Astrocyte (in vitro differentiated cells and primary cell): ENCODE data around the gene DCLK1.

ENCODE experiments used
- EZH2 ChIP-seq: IDR thresholded peaks from 2 replicates; pipeline ENCODE4 v1.6.1; 2012; ENCODE audit warnings: mild to moderate bottlenecking, low read length, inconsistent platforms; ENCODE audit not compliant: insufficient read depth
- TF ChIP-seq, protein P1 (sequence below): IDR thresholded peaks from 2 replicates; pipeline ENCODE4 v1.5.1; 2011; ENCODE audit warnings: low read depth, mild to moderate bottlenecking, inconsistent platforms, low read length, moderate library complexity; ENCODE audit not compliant: insufficient read depth

DNA sequence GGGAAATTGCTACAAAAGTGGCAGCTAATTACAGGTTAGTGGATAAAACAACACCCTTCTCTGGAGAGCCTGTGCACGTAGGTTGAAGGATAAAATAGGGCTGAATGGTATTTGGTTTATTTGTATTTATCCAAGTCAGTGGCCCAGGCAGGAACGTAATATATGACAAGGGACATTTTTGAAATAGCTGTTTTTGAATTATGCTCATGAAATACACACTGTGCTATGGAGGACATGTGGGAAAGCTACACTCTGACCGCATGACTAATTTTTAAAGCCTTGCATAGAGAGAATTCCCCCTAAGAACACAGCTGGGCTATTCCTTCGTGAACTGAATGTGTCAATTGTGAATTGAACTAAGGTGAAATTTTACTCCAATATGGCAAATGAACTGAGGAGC, 362.6 kb downstream of the DCLK1 start:
- TF ChIP-seq, protein P1, sequence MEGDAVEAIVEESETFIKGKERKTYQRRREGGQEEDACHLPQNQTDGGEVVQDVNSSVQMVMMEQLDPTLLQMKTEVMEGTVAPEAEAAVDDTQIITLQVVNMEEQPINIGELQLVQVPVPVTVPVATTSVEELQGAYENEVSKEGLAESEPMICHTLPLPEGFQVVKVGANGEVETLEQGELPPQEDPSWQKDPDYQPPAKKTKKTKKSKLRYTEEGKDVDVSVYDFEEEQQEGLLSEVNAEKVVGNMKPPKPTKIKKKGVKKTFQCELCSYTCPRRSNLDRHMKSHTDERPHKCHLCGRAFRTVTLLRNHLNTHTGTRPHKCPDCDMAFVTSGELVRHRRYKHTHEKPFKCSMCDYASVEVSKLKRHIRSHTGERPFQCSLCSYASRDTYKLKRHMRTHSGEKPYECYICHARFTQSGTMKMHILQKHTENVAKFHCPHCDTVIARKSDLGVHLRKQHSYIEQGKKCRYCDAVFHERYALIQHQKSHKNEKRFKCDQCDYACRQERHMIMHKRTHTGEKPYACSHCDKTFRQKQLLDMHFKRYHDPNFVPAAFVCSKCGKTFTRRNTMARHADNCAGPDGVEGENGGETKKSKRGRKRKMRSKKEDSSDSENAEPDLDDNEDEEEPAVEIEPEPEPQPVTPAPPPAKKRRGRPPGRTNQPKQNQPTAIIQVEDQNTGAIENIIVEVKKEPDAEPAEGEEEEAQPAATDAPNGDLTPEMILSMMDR: no peak
- TF ChIP-seq EZH2: no peak
